HepG2 (cell line): ENCODE measurements around the gene LRRC17. TPM values are rescaled to one million over a fixed set of nuclear protein-coding genes. Genes with fewer than 3 reads are reported as not detected.

Experiments used
- ATAC-seq: fragments of 200-7000 bp; cut with Tn5 transposase; 3 replicates; pipeline ENCODE4 v1.9.1; 2020; ENCODE audit warnings: mild to moderate bottlenecking, moderate library complexity
- Bru-seq: library from RNA; stranded (reverse); fragments of 400-500 nt; gene quantifications from one replicate; lab custom pipeline; 2021; lab: Mats Ljungman, UMichigan
- BruChase-seq, 2 experiments: library from RNA; stranded (reverse); fragments of 400-500 nt; gene quantifications; one replicate each; lab custom pipeline; 2021; lab: Mats Ljungman, UMichigan
- BruUV-seq: library from RNA; stranded (reverse); fragments of 400-500 nt; replicated peaks from 2 replicates; lab custom pipeline; 2021; lab: Mats Ljungman, UMichigan
- CTCF ChIA-PET: fragments of 300-600 bp; formaldehyde crosslinking; extraction: SDS; loops from one replicate; lab custom pipeline; 2021; ENCODE audit warnings: low total read pairs, inconsistent platforms, low intra/inter-chr PET ratio; lab: Yijun Ruan, JAX
- POLR2A ChIA-PET: fragments of 350-600 bp; sonication (Branson Sonifier 250); formaldehyde crosslinking; loops from one replicate; lab custom pipeline; 2020; ENCODE audit warnings: antibody characterized with exemption, inconsistent platforms; lab: Yijun Ruan, JAX
- DNase-seq: peaks from one replicate; pipeline ENCODE4 v3.0.0-alpha.2; 2015; ENCODE audit warnings: low spot score
- FAIRE-seq: peaks from 3 replicates; lab custom pipeline; 2011; peaks lifted over from hg19 to GRCh38; lab: Jason Lieb, UNC
- H2AFZ ChIP-seq: one replicate; pipeline ENCODE4 v1.6.1; 2011; ENCODE audit warnings: low read length, inconsistent platforms
- H3K27ac ChIP-seq: fragments of 300-600 bp; 3 replicates; pipeline ENCODE4 v1.8.0; 2011; ENCODE audit warnings: mixed run types, mild to moderate bottlenecking, mixed read lengths, low read length, inconsistent platforms; ENCODE audit not compliant: insufficient read depth; ENCODE audit errors: extremely low read length
- H3K27me3 ChIP-seq, 2 experiments: fragments of 200-600 bp in 1 of 2; 2 replicates in 1 of 2; 3 replicates in 1 of 2; pipeline versions ENCODE4 v1.6.0 to v1.8.0; 2011; ENCODE audit warnings: low read length in 2 of 2, mild to moderate bottlenecking in 2 of 2, moderate library complexity in 2 of 2, inconsistent platforms in 1 of 2; ENCODE audit not compliant: insufficient read depth in 2 of 2, control insufficient read depth in 1 of 2
- H3K36me3 ChIP-seq, 2 experiments: fragments of 200-600 bp in 1 of 2; replicated peaks in 1 of 2; 2 replicates in 1 of 2; 3 replicates in 1 of 2; pipeline versions ENCODE4 v1.5.1 to v1.8.0; 2011; ENCODE audit warnings: low read length in 2 of 2, inconsistent platforms in 1 of 2; ENCODE audit not compliant: insufficient read depth in 2 of 2, control insufficient read depth in 1 of 2
- H3K4me1 ChIP-seq: 2 replicates; pipeline ENCODE4 v1.5.1; 2012; ENCODE audit warnings: low read length, inconsistent platforms; ENCODE audit not compliant: insufficient read depth
- H3K4me2 ChIP-seq: 2 replicates; pipeline ENCODE4 v1.6.0; 2011; ENCODE audit warnings: low read depth, low read length, inconsistent platforms
- H3K4me3 ChIP-seq, 3 experiments: fragments of 200-600 bp in 1 of 3; sonication (generic), shearing (Covaris generic) in 1 of 3; replicated peaks in 1 of 3; 2 replicates each; pipeline ENCODE4 v1.5.1; 2011 to 2016; ENCODE audit warnings: low read length in 3 of 3, inconsistent platforms in 2 of 3, low read depth in 2 of 3, mild to moderate bottlenecking in 2 of 3, control low read depth in 1 of 3, mixed read lengths in 1 of 3; ENCODE audit not compliant: insufficient read depth in 1 of 3
- H3K79me2 ChIP-seq: one replicate; pipeline ENCODE4 v1.6.1; 2011; ENCODE audit warnings: low read length, inconsistent platforms; ENCODE audit not compliant: insufficient read depth
- H3K9ac ChIP-seq: 2 replicates; pipeline ENCODE4 v1.6.0; 2011; ENCODE audit warnings: mild to moderate bottlenecking, low read depth, low read length, inconsistent platforms; ENCODE audit not compliant: insufficient read depth
- H3K9me3 ChIP-seq: 2 replicates; pipeline ENCODE4 v1.5.1; 2012; ENCODE audit warnings: mild to moderate bottlenecking, low read length
- H4K20me1 ChIP-seq: 2 replicates; pipeline ENCODE4 v1.6.0; 2011; ENCODE audit warnings: inconsistent platforms, mild to moderate bottlenecking, low read length, moderate library complexity; ENCODE audit not compliant: insufficient read depth
- CBFB ChIP-seq: sonication (generic); formaldehyde crosslinking; IDR thresholded peaks from 2 replicates; pipeline ENCODE4 v1.4.0; 2020; ENCODE audit warnings: missing genetic modification reagents
- MNT ChIP-seq: fragments of 450-650 bp; IDR thresholded peaks from 2 replicates; pipeline ENCODE4 v1.6.1; 2016
- ZNF556 ChIP-seq: sonication (generic); formaldehyde crosslinking; IDR thresholded peaks from 2 replicates; pipeline ENCODE4 v1.4.0; 2020; ENCODE audit warnings: mild to moderate bottlenecking, missing genetic modification reagents, borderline replicate concordance
- ZNF619 ChIP-seq: sonication (generic); formaldehyde crosslinking; IDR thresholded peaks from 2 replicates; pipeline ENCODE4 v1.4.0; 2020; ENCODE audit warnings: mild to moderate bottlenecking, missing genetic modification reagents
- WGBS: methylation state at CpG from one replicate; pipeline ENCODE4 v1.1.6; 2017; ENCODE audit warnings: low lambda C conversion rate; 5-methylcytosine and 5-hydroxymethylcytosine counted together
- in situ Hi-C: cut with HindIII; loops from 2 replicates; pipeline ENCODE4 v1.10.0; 2017; ENCODE audit warnings: low pct_unique_long_range_greater_than_20kb; ENCODE audit not compliant: extremely low pct_ligation_motif_present
- intact Hi-C: fragments of 100-400 bp; cut with micrococcal nuclease; formaldehyde crosslinking; loops from one replicate; pipeline ENCODE4 v1.10.0; 2022; ENCODE audit not compliant: unreplicated experiment
- long read RNA-seq, 2 experiments: library from RNA in 1 of 2; library from polyadenylated mRNA in 1 of 2; stranded (forward) in 1 of 2; unstranded in 1 of 2; transcript quantifications; one replicate each; pipeline ENCODE4 v2.0.0, GENCODE V29; 2019 to 2022
- polyA minus RNA-seq, 3 experiments: library from RNA; depleted of rRNA, polyadenylated mRNA; stranded (reverse); fragments of >200 nt; gene quantifications; 2 replicates each; pipeline ENCODE4 v1.2.3, GENCODE V29; 2011; ENCODE audit warnings: low replicate concordance in 1 of 3
- polyA plus RNA-seq, 8 experiments: library from polyadenylated mRNA; depleted of rRNA in 3 of 8; stranded (reverse) in 7 of 8; unstranded in 1 of 8; fragments of >200 nt; fragmentation: Illumina TruSeq in 4 of 8; extraction: Trizol in 4 of 8; gene quantifications; 2 replicates each; pipeline versions ENCODE4 v1.2.1 to v1.2.3, GENCODE V29; 2011 to 2016; ENCODE audit warnings: low read depth in 4 of 8, missing spikeins in 1 of 8, mixed read lengths in 1 of 8; ENCODE audit not compliant: insufficient read depth in 1 of 8
- total RNA-seq, 5 experiments: library from RNA; depleted of rRNA; stranded (reverse); fragments of >200 nt; fragmentation: Illumina TruSeq; extraction: Trizol; gene quantifications; 2 replicates each; pipeline ENCODE4 v1.2.3, GENCODE V29; 2016; ENCODE audit warnings: low read depth in 1 of 5
- TF ChIP-seq, protein P1 (sequence below): sonication (generic); formaldehyde crosslinking; IDR thresholded peaks from 2 replicates; pipeline ENCODE4 v1.4.0; 2020; ENCODE audit warnings: missing genetic modification reagents
- TF ChIP-seq, protein P2 (sequence below): sonication (generic); formaldehyde crosslinking; IDR thresholded peaks from 2 replicates; pipeline ENCODE4 v1.4.0; 2020; ENCODE audit warnings: missing genetic modification reagents, mild to moderate bottlenecking, borderline replicate concordance
- TF ChIP-seq, protein P3 (sequence below): sonication (generic); formaldehyde crosslinking; IDR thresholded peaks from 2 replicates; pipeline ENCODE4 v1.5.0; 2020; ENCODE audit warnings: mild to moderate bottlenecking, missing genetic modification reagents, moderate library complexity

LRRC17 gene, protein sequence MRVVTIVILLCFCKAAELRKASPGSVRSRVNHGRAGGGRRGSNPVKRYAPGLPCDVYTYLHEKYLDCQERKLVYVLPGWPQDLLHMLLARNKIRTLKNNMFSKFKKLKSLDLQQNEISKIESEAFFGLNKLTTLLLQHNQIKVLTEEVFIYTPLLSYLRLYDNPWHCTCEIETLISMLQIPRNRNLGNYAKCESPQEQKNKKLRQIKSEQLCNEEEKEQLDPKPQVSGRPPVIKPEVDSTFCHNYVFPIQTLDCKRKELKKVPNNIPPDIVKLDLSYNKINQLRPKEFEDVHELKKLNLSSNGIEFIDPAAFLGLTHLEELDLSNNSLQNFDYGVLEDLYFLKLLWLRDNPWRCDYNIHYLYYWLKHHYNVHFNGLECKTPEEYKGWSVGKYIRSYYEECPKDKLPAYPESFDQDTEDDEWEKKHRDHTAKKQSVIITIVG
- 0.20 and 0.38 TPM in 2 replicates for total RNA-seq (2016; rRNA removed; fragmentation: Illumina TruSeq; extraction: Trizol)
- 0.26 TPM in 1 of 2 replicates, not detected in the other for total RNA-seq (2016; cell fraction: cytosol; rRNA removed; fragmentation: Illumina TruSeq; extraction: Trizol; ENCODE audit: low read depth)
- total RNA-seq (2016; cell fraction: insoluble cytoplasmic fraction; rRNA removed; fragmentation: Illumina TruSeq; extraction: Trizol), result 0.27 and 0.58 TPM in 2 replicates
- 0.10 and 0.22 TPM in 2 replicates for total RNA-seq (2016; cell fraction: membrane; rRNA removed; fragmentation: Illumina TruSeq; extraction: Trizol)
- 0.37 and 0.88 TPM in 2 replicates for total RNA-seq (2016; cell fraction: nucleus; rRNA removed; fragmentation: Illumina TruSeq; extraction: Trizol)
- 0.66 and 0.67 TPM in 2 replicates for polyA plus RNA-seq (2011; rRNA removed)
- 0.28 and 0.50 TPM in 2 replicates for polyA plus RNA-seq (2011; cell fraction: cytosol; rRNA removed)
- polyA plus RNA-seq (2011; cell fraction: nucleus; rRNA removed), result 0.55 and 0.69 TPM in 2 replicates
- 2.7 and 9.0 TPM in 2 replicates for polyA plus RNA-seq (2012)
- 0.09 TPM in 1 of 2 replicates, not detected in the other for polyA plus RNA-seq (2016; cell fraction: cytosol; fragmentation: Illumina TruSeq; extraction: Trizol; ENCODE audit: low read depth)
- polyA plus RNA-seq (2016; cell fraction: insoluble cytoplasmic fraction; fragmentation: Illumina TruSeq; extraction: Trizol; ENCODE audit: low read depth), result 0.13 and 0.32 TPM in 2 replicates
- polyA plus RNA-seq (2016; cell fraction: membrane; fragmentation: Illumina TruSeq; extraction: Trizol; ENCODE audit: low read depth), result 0.20 TPM in 1 of 2 replicates, not detected in the other
- polyA plus RNA-seq (2016; cell fraction: nucleus; fragmentation: Illumina TruSeq; extraction: Trizol; ENCODE audit: insufficient read depth, low read depth), result 0.46 and 1.2 TPM in 2 replicates
- polyA minus RNA-seq (2011; rRNA and poly(A)+ RNA removed; ENCODE audit: low replicate concordance), result not detected in 2 replicates
- not detected in 2 replicates for polyA minus RNA-seq (2011; cell fraction: cytosol; rRNA and poly(A)+ RNA removed)
- 0.26 and 1.4 TPM in 2 replicates for polyA minus RNA-seq (2011; cell fraction: nucleus; rRNA and poly(A)+ RNA removed)
- Bru-seq, nascent RNA, result percentile 37 among the genes with signal in this experiment
- percentile 25 among the genes with signal in this experiment for BruChase-seq, experiment 1, labeled RNA remaining after a 6-hour chase
- percentile 37 among the genes with signal in this experiment for BruChase-seq, experiment 2, labeled RNA remaining after a 2-hour chase
- long read RNA-seq, experiment 1, result 0 reads
- long read RNA-seq, experiment 2, partial matches to known transcripts, result 1 of 1 reads
- long read RNA-seq, experiment 2, other reads (novel, unspliced or antisense), result 0 of 1 reads

GRCh38 chr7:102912742-102913141, at the start of gene LRRC17:
TSS of gene LRRC17 (plus strand) at chr7:102913000. CDS start at chr7:102933914, 20,914 bp downstream.
- CTCF ChIA-PET, result no interaction called here
- Histone ChIP-seq H3K27ac (no peak within 1 kb of the TSS), H3K9ac (no peak within 1 kb of the TSS), H3K4me2 (peak within 1 kb of the TSS; percentile 10; the same call in 1 of the 2 replicates), H3K27me3 (no peaks in the 10 kb centered on the region), H3K4me3 (no peak within 1 kb of the TSS), H2AFZ (no peak within 1 kb of the TSS), H3K36me3 (no peaks in the 10 kb centered on the region), H3K79me2 (no peaks in the 10 kb centered on the region), H4K20me1 (no peaks in the 10 kb centered on the region), H3K4me1 (no peaks in the 10 kb centered on the region), H3K9me3 (no peaks in the 10 kb centered on the region)
- no TSS peak for BruUV-seq
- FAIRE-seq (no peak), ATAC-seq (no peak), DNase-seq (no peak)
- WGBS, result 28% methylated on average over 6 of the region's 6 CpGs
- intact Hi-C loops, result no loop called here
- POLR2A ChIA-PET, result no interaction called here
- in situ Hi-C loops, result no loop called here
- no peak for TF ChIP-seq MNT
- no peak for TF ChIP-seq ZNF556 (CRISPR knock-in tag)
- TF ChIP-seq CBFB, result no peak
- TF ChIP-seq, protein P1, sequence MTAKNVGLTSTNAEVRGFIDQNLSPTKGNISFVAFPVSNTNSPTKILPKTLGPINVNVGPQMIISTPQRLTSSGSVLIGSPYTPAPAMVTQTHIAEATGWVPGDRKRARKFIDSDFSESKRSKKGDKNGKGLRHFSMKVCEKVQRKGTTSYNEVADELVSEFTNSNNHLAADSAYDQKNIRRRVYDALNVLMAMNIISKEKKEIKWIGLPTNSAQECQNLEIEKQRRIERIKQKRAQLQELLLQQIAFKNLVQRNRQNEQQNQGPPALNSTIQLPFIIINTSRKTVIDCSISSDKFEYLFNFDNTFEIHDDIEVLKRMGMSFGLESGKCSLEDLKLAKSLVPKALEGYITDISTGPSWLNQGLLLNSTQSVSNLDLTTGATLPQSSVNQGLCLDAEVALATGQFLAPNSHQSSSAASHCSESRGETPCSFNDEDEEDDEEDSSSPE (CRISPR knock-in tag), result no peak
- no peak for TF ChIP-seq ZNF619 (CRISPR knock-in tag)
- TF ChIP-seq, protein P2, sequence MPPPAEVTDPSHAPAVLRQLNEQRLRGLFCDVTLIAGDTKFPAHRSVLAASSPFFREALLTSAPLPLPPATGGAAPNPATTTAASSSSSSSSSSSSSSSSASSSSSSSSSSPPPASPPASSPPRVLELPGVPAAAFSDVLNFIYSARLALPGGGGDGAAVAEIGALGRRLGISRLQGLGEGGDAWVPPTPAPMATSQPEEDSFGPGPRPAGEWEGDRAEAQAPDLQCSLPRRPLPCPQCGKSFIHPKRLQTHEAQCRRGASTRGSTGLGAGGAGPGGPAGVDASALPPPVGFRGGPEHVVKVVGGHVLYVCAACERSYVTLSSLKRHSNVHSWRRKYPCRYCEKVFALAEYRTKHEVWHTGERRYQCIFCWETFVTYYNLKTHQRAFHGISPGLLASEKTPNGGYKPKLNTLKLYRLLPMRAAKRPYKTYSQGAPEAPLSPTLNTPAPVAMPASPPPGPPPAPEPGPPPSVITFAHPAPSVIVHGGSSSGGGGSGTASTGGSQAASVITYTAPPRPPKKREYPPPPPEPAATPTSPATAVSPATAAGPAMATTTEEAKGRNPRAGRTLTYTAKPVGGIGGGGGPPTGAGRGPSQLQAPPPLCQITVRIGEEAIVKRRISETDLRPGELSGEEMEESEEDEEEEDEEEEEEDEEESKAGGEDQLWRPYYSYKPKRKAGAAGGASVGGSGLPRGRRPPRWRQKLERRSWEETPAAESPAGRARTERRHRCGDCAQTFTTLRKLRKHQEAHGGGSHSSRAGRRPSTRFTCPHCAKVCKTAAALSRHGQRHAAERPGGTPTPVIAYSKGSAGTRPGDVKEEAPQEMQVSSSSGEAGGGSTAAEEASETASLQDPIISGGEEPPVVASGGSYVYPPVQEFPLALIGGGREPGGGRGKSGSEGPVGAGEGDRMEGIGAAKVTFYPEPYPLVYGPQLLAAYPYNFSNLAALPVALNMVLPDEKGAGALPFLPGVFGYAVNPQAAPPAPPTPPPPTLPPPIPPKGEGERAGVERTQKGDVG, result no peak
- TF ChIP-seq, protein P3, sequence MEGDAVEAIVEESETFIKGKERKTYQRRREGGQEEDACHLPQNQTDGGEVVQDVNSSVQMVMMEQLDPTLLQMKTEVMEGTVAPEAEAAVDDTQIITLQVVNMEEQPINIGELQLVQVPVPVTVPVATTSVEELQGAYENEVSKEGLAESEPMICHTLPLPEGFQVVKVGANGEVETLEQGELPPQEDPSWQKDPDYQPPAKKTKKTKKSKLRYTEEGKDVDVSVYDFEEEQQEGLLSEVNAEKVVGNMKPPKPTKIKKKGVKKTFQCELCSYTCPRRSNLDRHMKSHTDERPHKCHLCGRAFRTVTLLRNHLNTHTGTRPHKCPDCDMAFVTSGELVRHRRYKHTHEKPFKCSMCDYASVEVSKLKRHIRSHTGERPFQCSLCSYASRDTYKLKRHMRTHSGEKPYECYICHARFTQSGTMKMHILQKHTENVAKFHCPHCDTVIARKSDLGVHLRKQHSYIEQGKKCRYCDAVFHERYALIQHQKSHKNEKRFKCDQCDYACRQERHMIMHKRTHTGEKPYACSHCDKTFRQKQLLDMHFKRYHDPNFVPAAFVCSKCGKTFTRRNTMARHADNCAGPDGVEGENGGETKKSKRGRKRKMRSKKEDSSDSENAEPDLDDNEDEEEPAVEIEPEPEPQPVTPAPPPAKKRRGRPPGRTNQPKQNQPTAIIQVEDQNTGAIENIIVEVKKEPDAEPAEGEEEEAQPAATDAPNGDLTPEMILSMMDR (CRISPR knock-in tag), result no peak
